Testis (tissue), 3 donors: ENCODE data around the gene LKAAEAR1. TPM values are rescaled to one million over a fixed set of nuclear protein-coding genes. Genes with fewer than 3 reads are reported as not detected.
A peak's percentile ranks its signal among the peaks of the same experiment; 100 is the strongest.

Source experiments
- DNase-seq: peaks from one replicate; pipeline ENCODE4 v3.0.0-alpha.2; 2019
- H3K27ac ChIP-seq, 2 donors: fragments of 200-600 bp; sonication (generic); one replicate each; pipeline ENCODE4 v1.5.1; 2019
- H3K27me3 ChIP-seq: fragments of 200-600 bp; sonication (generic); one replicate; pipeline ENCODE4 v1.5.1; 2019
- H3K36me3 ChIP-seq: fragments of 200-600 bp; sonication (generic); one replicate; pipeline ENCODE4 v1.5.1; 2017; ENCODE audit warnings: low read depth; ENCODE audit errors: missing control alignments
- H3K4me1 ChIP-seq: fragments of 200-600 bp; sonication (generic); one replicate; pipeline ENCODE4 v1.5.1; 2019
- H3K4me3 ChIP-seq, 2 donors: fragments of 200-600 bp; sonication (generic); one replicate each; pipeline ENCODE4 v1.5.1; 2017 to 2019
- H3K9me3 ChIP-seq: fragments of 200-600 bp; sonication (generic); one replicate; pipeline ENCODE4 v1.5.1; 2017
- CTCF ChIP-seq, 3 experiments: fragments of 450-650 bp in 2 of 3; fragments of 200-600 bp in 1 of 3; sonication (generic) in 1 of 3; IDR thresholded peaks; one replicate each; pipeline ENCODE4 v1.5.1; 2016 to 2019; ENCODE audit warnings: antibody characterized with exemption in 3 of 3, mild to moderate bottlenecking in 2 of 3, moderate library complexity in 1 of 3
- POLR2A ChIP-seq: fragments of 450-650 bp; IDR thresholded peaks from one replicate; pipeline ENCODE4 v1.6.1; 2017; ENCODE audit warnings: antibody characterized with exemption, mild to moderate bottlenecking, moderate library complexity
- WGBS, 2 donors: methylation state at CpG; one replicate each; pipeline ENCODE4 v1.1.5; 2018; 5-methylcytosine and 5-hydroxymethylcytosine counted together
- intact Hi-C: fragments of 100-400 bp; cut with DNase I; formaldehyde crosslinking; loops from one replicate; pipeline ENCODE4 v1.15.1; 2023; ENCODE audit warnings: low total_unique reads
- polyA plus RNA-seq: library from polyadenylated mRNA; stranded (reverse); fragments of 350-450 nt; fragmentation: Illumina TruSeq; extraction: RNeasy Lipid Tissue Mini Kit (QIAGEN cat#74804); gene quantifications from one replicate; pipeline ENCODE4 v1.2.3, GENCODE V29; 2014; ENCODE audit warnings: low read depth, low replicate concordance; ENCODE audit not compliant: insufficient read depth
- total RNA-seq, 2 donors: library from RNA; depleted of rRNA; stranded (reverse); fragments of >200 nt; gene quantifications; one replicate each; pipeline ENCODE4 v1.2.3, GENCODE V29; 2016

The LKAAEAR1 gene
- total and polyA plus RNA-seq, 3 donors from 2014 or later, result 6.6 to 89.9 (median 45.3) TPM

GRCh38 chr20:64110411-64111068, 26.3 kb upstream of the LKAAEAR1 start:
- Histone ChIP-seq H3K9me3 (no peaks in the 10 kb centered on the region), H3K4me3 (no peak overlapping the region), H3K27me3 (no peaks in the 10 kb centered on the region), H3K27ac (no peak overlapping the region), H3K36me3 (no peaks in the 10 kb centered on the region), H3K4me1 (no peaks in the 10 kb centered on the region)
- intact Hi-C loops, result no loop called here
- 95% methylated on average over 8 to 10 of the region's 10 CpGs for WGBS, 2 donors
- DNase-seq, result no peak
- no peak for TF ChIP-seq CTCF (IDR thresholded peaks at IDR 0.05)

- Histone ChIP-seq H3K9me3 (no peaks in the 10 kb centered on the region), H3K4me1 (no peaks in the 10 kb centered on the region), H3K27ac (no peak overlapping the region), H3K27me3 (no peaks in the 10 kb centered on the region), H3K4me3 (no peak overlapping the region), H3K36me3 (no peaks in the 10 kb centered on the region)
- intact Hi-C loops, result no loop called here
- 72 to 78% methylated on average over 12 to 16 of the region's 16 CpGs for WGBS, 2 donors
- TF ChIP-seq POLR2A (no peak), CTCF (IDR thresholded peaks at IDR 0.05) (no peak)
- peak; percentile 8 for DNase-seq
Measured at GRCh38 chr20:64109831-64110391, 25.7 kb upstream of the LKAAEAR1 start.

- Histone ChIP-seq H3K9me3 (no peaks in the 10 kb centered on the region), H3K27ac (no peak overlapping the region), H3K36me3 (no peaks in the 10 kb centered on the region), H3K4me1 (no peaks in the 10 kb centered on the region), H3K27me3 (no peaks in the 10 kb centered on the region), H3K4me3 (no peak overlapping the region)
- intact Hi-C loops, result no loop called here
- TF ChIP-seq POLR2A (no peak), CTCF (IDR thresholded peaks at IDR 0.05) (no peak)
- 81 to 84% methylated on average over 10 to 26 of the region's 26 CpGs for WGBS, 2 donors
- DNase-seq, result no peak
Measured at GRCh38 chr20:64108731-64109681, 24.8 kb upstream of the LKAAEAR1 start.

GRCh38 chr20:64107736-64108457, 23.7 kb upstream of the LKAAEAR1 start:
- WGBS, 2 donors, result 79 to 87% methylated on average over 17 to 19 of the region's 19 CpGs
- peak; percentile 11 for DNase-seq

More at GRCh38 chr20:64107736-64108457, 23.7 kb upstream of the LKAAEAR1 start:
- Histone ChIP-seq H3K4me1 (peaks cover under 1% of the 10 kb centered on the region), H3K9me3 (no peaks in the 10 kb centered on the region), H3K27me3 (no peaks in the 10 kb centered on the region), H3K4me3 (no peak overlapping the region), H3K36me3 (no peaks in the 10 kb centered on the region), H3K27ac (no peak overlapping the region)
- TF ChIP-seq POLR2A (no peak), CTCF (IDR thresholded peaks at IDR 0.05) (no peak)
- intact Hi-C loops, result no loop called here
